Ishikawa (cell line): ENCODE data around the gene GTF2A2.

ENCODE experiments used
- FOXM1 ChIP-seq: IDR thresholded peaks from 2 replicates; pipeline ENCODE4 v1.6.1; 2012; ENCODE audit warnings: low read depth, borderline replicate concordance
- RAD21 ChIP-seq: IDR thresholded peaks from 2 replicates; pipeline ENCODE4 v1.6.1; 2012; ENCODE audit warnings: low read depth
- YY1 ChIP-seq: IDR thresholded peaks from 2 replicates; pipeline ENCODE4 v1.6.1; 2012; ENCODE audit warnings: low read depth

- TF ChIP-seq YY1 (no peak), FOXM1 (no peak), RAD21 (no peak)
These were observed 32.4 kb upstream of the GTF2A2 start for GRCh38 chr15:59689626-59690236.
